HG02970 (cell line): Measurements from ENCODE around the gene RIC1.
A peak's percentile ranks its signal among the peaks of the same experiment; 100 is the strongest.
"Not testable (repeated sequence)": the region's sequence is repeated elsewhere in the genome, so short reads cannot be mapped to it uniquely, and the experiment has no call there.

Experiments
- ATAC-seq: cut with Tn5 transposase; IDR thresholded peaks from one replicate; pipeline ENCODE4 v1.9.1; 2021; ENCODE audit warnings: mild to moderate bottlenecking, moderate library complexity, moderate number of reproducible peaks; ENCODE audit not compliant: unreplicated experiment, low FRiP score

RIC1 gene

GRCh38 chr9:5718296-5719032, 89.6 kb downstream of the RIC1 start:
- no peak for ATAC-seq

DNA sequence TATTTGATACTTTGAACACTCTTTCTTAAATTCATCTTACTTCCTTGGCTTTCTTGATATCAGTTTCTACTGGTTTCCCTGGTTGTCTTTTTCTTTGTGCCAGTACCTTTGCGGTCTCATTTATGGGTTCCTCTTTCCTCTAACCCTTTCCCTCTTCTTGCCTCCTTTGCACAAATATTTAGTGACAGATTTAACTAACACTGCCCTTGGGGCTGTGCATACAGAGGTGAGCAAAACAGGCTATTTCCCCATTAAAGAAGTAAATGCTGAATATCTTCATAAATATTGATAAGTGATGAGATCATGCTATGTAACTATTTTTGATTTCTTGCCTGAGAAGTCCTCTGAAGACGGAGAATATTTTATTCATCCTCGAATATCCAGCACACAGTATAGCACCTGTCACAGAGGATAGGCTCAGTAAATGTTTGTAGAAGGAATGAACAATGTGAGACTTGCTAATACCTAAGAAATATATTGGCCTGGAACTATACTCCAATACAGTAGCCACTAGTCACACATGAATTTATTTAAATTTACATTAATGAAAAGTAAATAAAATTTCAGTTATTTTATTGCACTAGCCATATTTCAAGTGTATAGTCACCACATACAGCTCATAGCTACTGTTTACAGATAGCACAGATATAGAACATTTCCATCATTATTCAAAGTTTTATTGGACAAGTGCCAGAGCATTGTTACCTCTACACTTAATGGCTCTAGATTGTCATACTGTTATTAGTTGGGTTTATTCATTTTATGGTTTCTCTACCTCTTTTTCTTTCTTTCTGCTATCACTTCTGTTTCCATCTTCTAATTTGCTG, 90.4 kb downstream of the RIC1 start:
- no peak for ATAC-seq

GRCh38 chr9:5720151-5720550, 91.2 kb downstream of the RIC1 start:
- ATAC-seq, result no peak

DNA sequence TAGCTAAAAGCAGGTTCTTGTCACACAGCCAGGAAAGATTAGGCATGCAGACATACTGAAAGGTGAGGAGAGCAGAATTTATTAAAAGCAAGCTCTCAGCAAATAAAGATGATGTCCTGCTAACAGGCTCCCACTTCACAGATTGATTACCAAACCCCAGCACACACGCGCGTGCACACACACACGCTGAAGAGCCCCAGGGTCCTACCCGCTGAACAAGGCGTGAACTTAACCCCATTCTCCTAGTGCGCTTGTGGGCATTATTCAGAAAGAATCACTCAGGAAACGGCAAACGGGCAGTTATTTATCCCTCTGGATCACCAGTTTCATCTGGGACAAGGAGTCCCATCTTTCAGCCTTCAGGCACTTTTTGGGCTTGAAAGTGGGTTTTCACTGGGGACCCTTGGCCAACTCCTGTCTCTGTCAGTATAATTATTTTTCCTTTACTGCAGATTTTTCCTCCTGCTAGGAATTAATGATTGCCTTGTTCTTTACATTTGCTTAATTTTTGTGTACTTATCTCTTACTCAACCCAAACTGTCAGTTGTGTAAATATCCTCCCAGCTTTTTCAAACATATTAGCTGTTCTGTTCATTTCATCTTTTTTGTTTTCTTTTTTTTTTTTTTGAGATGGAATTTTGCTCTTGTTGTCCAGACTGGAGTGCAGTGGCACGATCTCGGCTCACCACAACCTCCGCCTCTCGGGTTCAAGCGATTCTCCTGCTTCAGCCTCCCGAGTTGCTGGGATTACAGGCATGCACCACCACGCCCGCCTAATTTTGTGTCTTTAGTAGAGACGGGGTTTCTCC, 92.6 kb downstream of the RIC1 start:
- no peak for ATAC-seq

DNA sequence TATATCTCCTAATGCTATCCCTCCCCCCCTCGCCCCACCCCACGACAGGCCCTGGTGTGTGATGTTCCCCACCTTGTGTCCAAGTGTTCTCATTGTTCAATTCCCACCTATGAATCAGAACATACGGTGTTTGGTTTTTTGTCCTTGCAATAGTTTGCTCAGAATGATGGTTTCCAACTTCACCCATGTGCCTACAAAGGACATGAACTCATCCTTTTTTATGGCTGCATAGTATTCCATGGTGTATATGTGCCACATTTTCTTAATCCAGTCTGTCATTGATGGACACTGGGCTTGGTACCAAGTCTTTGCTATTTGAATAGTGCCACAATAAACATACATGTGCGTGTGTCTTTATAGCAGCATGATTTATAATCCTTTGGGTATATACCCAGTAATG, 93.8 kb downstream of the RIC1 start:
- not testable (repeated sequence) for ATAC-seq

DNA sequence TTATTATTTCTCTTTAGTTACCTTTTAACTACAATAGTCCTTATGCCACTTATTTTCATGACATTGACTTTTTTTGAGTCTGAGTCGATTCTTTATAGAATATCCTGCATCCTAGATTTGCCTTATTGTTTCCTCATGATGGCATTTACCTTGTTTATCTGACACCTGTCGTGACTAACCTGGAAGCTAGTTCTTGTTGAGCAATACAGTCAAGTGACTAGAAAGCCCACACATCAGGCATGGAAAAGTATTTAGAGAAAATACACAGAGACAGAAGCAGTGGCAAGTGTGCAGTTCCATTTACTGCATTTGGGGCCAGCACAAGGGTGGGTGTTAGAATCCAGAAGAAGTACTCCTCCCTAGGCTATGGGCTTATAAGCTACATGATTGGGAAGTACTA, 106.2 kb downstream of the RIC1 start:
- no peak for ATAC-seq

DNA sequence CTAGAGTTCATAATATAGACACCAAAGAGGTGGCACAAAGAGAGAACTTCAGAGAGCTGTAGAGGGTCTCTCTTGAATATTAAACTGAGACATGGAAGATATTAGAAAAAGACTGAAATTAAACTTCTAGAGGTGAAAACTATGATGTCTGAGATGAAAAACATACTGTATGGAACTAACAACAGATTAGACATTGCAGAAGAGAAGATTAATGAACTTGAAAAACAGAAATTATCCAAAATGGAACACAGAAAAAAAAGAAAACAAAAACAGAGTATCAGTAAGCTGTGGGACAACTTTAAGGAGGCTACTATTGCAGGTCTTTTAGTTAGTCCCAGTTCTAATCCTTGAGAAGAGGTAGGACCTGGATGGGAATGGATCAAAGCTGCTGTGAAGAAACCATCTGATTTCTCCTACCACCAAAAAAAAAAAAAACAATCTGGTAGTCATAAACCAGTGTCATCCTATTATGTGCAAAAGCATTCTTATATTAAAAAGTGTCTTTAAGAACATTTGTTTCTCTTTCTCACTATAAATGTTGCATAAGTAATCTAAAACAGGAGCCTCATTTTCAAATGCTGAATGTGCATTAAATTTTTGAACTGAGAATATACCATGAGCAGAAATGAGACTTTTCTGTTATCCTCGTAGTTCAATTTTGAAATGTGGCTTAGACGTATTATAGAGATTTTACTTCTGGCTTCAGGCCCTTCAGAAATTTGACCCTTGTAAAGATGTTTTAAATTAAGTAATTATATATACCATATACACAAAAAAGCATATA, 107.8 kb downstream of the RIC1 start:
- no peak for ATAC-seq

- no peak for ATAC-seq
Measured at GRCh38 chr9:5743109-5743508, 114.2 kb downstream of the RIC1 start.

GRCh38 chr9:5748438-5748837, 119.5 kb downstream of the RIC1 start:
- no peak for ATAC-seq

DNA sequence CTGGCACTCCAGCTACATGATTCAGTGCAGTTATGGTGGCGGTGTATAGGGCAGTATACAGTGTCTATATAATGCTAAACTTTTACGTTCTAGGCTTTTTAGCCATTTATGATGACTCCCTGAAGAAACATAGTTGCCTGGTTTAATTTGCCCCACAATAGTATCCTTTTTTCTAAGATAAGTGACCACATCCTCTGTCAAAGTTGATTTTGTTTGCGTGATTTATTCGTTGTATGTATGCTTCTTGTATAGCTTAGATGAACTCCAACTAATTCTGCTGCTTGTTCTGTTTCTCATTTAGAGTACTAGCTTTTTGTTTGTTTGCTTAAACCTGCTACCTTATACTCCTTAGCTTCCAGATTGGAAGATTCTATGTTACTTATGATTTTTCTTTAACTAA, 120.4 kb downstream of the RIC1 start:
- no peak for ATAC-seq

GRCh38 chr9:5750569-5750968, 121.7 kb downstream of the RIC1 start:
- ATAC-seq, result no peak

DNA sequence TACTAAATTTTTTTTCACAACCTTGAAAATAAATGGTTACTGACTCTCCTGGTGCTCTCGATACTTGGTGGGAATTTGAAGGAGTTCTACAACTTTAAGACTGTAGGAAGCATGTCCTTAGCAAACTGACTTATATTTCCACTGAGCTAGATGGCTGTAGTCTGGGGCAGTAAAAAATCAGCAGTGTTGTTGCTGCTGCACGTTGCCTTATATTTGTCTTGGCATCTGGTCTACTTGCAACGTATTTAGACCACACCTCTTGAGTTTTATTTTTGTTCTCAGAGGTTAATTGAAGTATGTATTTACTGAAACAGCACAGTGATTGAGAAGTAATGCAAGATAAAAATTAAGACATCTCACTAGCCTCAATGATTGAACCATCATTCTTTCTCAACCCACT, 127.7 kb downstream of the RIC1 start:
- no peak for ATAC-seq

GRCh38 chr9:5760338-5760737, 131.4 kb downstream of the RIC1 start:
- ATAC-seq, result no peak

DNA sequence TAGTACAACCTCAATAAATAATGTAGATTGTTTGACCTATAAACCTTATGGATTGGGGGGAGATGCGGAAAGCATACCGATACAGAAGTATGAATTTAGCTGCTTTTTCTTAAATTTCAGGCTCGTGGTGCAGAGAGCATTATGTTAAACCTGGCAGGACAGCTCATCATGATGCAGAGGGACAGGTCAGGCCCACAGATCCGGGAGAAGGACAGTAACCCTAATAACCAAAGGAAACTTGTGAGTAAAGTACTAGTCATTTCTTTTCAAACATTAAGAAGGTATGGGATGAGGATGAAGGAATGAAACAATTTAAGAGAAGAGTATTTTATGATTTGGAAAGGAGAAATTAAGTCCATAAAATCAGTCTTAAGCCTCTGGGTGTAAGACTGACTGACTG, 133.5 kb downstream of the RIC1 start:
- no peak for ATAC-seq

GRCh38 chr9:5764130-5764868, 135.4 kb downstream of the RIC1 start:
- ATAC-seq, result peak; percentile 53

- ATAC-seq, result no peak
Measured at GRCh38 chr9:5767968-5768932, 139.3 kb downstream of the RIC1 start.

- no peak for ATAC-seq
Measured at GRCh38 chr9:5773324-5773999, 144.6 kb downstream of the RIC1 start.

- ATAC-seq, result no peak
Measured at GRCh38 chr9:5778805-5779204, 149.9 kb downstream of the RIC1 start.
